HG03354 (cell line): Measurements from ENCODE around the gene NAXE.
"Not testable (repeated sequence)": the region's sequence is repeated elsewhere in the genome, so short reads cannot be mapped to it uniquely, and the experiment has no call there.

Experiments used
- ATAC-seq: cut with Tn5 transposase; IDR thresholded peaks from one replicate; pipeline ENCODE4 v1.9.1; 2021; ENCODE audit warnings: mild to moderate bottlenecking; ENCODE audit not compliant: unreplicated experiment, poor library complexity, severe bottlenecking

The NAXE gene

DNA sequence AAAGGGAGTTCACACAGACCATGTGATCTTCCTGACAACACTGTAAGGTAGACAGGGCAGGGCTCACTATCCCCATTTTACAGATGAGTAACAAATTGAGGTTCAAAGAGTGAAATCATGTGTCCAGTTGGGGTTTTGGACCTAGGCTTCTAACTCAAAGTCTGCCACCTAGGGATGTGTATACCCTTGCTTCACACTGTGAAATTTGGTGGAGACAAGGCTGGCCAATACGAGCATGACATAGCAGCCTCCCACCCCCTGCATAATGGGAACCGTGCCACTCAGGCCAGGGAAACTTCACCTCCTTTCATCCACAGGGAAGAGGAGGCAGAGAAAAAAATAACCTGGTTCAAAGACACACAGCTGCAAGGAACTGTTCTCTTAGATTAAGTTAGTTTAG lies 26.1 kb upstream of the NAXE start:
- ATAC-seq, result no peak

DNA sequence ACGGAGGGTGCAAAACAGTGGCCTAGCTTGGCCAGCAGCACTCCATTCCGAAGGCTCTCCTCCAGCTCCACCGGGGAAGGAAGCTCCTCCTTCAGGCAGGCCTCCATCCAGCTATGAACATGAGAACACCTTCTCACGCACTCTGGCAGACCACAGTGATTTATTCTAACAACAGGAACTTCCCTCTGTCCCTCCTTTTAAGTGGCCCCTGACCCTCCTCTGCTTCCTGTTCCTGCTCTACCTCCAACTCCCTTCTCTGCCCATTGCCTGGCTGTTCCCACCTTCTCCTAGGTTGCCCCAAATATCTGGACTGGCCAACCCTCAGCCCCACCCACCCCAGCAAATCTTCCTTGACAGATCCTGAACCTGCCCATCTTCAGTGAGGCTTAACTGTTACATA lies 25.1 kb upstream of the NAXE start:
- ATAC-seq, result no peak

DNA sequence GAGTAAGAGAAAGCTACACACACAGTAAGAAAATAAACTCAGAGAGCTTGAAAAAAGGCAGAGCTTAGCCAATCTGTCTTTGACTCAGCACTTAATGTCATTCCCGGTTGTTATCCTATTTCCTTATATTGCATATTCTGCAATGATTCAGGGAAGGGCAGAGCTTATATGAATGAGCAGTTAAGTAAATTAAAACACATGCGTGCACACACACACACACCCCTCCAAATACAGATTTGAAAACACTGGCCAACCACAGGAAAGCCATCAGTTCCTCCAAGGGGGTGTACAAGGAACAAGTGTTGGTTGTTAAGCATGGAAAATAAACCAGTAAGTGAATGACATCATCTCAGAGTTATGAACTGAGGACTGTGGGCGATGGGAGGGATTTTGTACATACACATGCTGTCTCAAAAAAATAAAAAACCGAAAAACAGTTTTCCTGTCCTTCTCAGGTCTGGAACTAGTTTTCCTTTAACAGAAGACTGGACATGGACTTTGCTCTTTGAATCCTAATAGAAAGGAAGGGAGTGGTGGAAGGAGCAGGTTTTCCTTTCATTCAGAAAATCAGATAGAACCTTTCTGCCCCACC lies 20.2 kb upstream of the NAXE start:
- no peak for ATAC-seq

DNA sequence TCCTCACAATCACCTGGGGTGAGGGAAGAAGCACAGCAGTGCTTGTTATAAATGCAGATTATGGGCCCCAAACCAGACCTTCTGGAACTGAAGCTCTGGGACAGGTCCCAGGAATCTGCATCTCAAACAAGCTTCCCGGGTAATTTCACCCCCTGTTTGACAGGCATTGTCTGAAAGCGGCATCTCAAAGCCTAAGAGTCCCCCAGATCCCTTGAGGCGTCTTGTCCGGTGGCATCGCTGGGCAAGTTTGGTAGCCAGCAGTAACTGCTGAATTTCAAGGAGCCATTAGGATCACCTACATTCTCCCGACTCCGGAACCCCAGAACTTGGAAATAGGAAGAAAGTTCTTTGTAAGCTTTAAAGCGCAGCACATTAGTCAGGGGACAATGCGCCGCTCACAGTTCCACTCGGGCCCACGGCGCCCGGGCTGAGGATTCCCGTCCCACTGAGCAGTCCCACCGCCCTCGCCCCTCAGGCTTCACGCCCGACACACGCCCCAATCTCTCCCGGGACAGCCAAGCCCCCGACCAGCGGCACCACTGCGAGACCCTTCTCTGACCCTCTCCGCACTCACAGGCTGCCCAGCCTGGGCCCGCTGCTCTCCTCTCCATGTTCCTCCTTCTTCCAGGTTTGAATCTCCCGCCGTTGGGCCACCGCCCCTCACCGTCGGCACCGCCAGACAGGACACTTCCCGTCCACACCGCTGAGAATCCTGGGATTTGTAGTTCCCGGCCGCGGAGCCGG lies 19.5 kb upstream of the NAXE start, which contains the start of gene IQGAP3:
Gene IQGAP3 (minus strand): TSS at position 647 of the 744 bp plus-strand sequence. CDS start 36 bp downstream, at position 611.
- ATAC-seq, result peak; percentile 71

DNA sequence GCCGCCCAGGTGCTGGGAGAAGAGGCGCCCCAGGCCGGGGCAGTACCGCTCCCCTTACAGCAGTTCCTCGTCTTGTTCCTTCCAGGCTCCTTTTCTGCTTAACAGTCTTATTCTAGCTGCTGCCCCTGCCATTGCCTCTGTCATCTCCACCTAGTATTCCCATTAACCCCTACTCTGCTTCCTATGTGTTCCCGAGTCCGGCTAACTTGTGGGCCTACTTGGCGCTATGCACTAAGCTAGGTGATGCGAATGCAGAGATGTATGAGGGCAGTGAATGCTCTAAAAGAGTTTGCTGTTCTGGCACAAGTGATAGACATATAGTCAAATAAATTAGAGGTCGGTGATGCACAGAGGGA lies 18.9 kb upstream of the NAXE start:
- no peak for ATAC-seq

DNA sequence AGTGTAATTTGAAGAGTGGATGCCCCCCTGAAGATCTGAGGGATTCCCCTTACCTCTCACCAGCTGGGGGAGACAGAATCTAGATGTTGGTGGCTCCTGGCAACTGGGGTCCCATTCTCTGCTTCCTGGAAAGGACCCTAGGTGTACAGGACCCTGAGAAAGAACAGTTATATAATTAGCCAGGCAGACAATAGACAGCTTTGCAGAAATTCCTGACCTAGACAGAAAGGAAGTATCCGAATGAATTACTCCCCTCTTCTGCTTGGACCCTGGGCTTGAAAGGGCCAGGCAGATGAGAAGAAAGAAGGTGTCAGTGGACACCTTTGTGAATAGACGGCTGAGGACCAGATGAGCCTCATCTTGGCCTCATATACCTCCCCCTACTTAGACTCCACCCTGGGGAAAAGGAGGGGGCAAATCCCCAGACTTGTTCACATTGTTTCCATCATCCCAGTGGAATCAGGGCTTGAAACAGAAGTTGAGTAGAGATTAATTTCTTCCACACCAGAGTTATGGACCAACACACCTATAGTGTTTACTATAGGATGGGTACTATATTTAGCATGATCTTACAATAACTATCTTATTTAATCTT lies 17.4 kb upstream of the NAXE start:
- no peak for ATAC-seq

DNA sequence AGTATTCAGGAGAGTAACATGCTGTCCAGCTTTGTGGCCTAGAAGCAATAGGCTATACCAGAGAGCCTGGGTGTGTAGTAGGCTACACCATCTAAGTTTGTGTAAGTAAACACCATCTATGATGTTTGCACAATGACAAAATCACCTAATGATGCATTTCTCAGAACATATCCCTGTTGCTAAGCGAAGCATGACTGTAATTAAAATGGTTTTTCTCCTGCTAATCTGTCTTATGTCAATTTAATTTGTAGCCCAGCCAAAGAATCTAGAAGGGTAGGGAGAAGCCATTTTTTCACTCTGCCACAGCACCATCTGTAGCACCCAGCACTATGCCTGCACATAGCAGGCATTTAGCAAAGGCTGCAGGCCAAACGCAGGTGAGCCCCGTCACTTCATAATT lies 14.0 kb upstream of the NAXE start:
- no peak for ATAC-seq

DNA sequence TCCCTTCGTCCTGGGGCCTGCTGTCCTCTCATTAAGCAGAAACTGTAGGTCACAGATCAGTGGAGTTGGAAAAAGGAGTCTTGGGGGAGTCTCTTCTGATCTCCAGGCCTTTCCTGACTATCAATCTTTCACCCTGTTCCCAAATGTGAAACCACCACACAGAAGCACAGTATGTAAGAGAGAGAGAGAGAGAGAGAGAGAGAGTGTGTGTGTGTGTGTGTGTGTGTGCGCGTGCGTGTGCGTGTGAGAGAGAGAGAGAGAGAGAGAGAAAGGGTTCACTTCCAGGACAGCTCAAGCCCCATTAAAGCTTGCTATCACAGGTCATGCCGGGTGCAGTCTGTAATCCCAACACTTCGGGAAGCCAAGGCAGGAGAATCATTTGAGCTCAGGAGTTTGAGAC lies 13.5 kb upstream of the NAXE start:
- no peak for ATAC-seq

DNA sequence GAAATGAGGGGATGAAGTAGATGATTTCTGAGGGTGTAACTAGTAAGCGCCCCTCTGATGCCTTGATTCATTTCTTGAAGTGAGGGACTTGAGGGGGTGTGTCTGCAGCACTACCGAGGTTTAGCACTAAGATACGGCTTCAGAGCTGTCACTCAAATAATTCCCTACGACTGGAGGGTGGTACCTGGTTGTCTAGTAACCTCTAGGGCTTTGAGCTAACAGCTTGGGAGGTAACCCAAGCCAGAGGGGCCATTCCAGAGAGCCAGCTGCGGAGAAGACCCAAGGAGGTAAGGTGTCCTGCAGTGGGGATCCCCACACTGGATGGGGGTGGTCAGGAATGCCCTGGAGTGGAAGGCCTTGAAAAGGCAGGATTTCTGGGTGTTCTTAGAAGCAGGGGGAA lies 12.1 kb upstream of the NAXE start, which contains the start of gene TTC24:
Gene TTC24 (plus strand): TSS at position 252 of the 400 bp plus-strand sequence. CDS start 1,642 bp downstream, outside the sequence.
- no peak for ATAC-seq

DNA sequence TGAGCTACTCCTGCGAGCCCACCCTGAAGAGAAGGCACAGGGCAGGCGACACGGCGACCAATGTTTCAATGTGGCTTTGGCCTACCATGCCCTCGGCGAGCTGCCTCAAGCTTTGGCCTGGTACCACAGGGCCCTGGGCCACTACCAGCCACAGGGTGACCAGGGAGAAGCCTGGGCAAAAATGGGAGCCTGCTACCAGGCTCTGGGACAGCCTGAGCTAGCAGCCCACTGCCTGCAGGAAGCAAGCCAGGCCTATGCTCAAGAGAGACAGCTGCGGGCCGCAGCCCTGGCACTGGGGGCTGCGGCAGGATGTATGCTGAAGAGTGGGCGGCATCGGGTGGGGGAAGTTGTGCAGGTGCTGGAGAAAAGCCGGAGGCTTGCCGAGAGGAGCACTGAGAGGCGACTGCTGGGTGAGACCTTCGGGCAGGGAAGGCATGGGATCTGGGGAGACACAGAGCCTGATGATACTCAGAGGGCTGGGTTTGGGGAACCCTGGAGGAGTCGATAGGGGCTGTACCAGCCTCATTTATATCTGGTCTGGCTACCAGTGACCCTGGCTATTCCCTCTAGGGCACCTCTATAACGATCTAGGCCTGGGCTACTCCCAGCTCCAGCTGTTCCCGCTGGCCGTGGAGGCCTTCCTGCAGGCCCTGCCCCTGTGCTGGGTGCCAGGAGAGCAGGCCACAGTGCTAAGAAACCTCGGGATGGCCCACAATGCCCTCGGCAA lies 9.8 kb upstream of the NAXE start:
- ATAC-seq, result no peak

DNA sequence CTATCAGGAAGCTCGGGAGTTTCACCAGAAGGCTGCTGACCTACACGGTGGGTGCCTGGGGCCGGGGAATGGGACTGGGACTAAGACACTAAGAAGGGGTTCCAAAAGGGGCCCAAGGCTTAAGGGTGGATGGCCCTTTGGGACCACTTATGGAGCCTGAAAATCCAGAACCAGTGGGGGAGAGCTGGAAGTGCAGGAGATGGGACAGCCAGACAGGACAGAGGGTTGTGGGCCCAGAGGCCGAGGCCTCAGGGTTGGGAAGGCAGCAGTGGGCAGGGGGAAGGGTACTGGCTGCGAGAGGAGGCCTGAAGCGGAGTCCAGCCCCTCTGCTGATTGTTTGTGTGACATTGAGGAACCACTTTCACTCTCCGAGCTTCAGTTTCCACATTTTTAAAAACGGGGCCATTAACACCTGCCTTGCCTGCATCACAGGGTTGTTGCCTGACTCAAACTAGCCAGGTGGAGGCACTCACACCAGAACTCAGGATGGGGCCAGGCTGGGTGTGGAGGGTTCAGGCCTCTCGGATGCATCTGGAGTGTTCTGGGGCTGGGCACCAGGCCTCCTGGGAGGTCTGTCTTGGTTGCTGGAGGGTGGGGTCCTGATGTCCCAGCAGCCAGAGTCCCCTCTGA lies 9.1 kb upstream of the NAXE start:
- no peak for ATAC-seq

DNA sequence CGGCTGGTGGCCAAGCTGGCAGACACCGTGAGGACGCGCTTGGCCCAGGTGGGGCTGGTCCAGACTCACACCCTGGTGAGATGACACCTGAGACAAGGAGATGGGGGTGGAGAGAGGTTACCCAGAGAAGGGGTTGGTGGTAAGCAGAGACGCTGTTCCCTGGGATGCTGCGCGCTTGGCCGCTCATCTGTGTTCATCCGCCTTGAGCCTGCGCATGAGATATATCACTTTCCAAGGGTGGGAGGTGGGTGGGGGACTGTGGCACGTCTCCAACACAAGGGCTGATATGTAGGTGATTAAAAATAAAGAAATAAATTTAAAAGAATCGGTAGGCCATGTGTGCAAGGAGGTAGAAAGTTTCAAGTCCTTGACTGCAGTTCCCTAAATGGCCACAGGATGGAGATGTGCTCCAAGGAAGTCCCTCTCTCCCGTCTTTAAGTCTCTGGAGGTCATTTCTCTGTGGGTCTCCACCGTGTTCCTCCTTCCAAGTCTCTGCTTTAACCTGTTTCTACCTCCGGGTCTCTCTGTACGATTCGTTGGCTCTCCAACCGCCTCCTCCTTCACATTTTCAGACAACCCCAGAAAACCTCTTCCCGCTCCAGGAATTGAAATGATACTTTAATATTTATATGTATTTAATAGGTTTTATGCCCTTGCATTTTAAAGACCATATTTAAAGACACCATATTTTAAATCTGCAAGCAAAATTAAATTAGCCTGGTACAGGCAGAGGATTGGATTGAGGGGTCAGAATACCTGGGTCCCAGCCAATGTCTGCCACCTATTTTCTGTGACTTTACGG lies 7.6 kb upstream of the NAXE start:
- no peak for ATAC-seq

DNA sequence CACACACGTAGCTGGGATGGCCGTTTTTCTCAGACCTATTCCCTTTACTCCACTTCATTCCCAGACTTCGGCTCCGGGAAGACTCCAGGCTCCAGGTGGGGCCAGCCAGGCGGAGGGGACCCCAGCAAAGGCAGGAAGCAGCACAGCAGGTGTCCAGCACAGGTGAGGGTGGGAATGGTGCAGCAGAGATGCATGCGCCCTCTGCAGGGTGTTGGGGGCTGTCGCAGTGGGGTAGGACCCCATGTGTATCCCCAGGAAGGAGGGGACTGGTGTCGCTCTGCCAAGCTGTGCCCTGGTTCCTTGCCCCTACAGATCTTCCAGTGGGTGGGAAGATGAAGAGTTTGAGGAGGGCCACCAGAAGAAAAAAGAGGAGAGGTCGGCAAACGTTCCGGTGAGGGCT lies 6.8 kb upstream of the NAXE start:
- no peak for ATAC-seq

DNA sequence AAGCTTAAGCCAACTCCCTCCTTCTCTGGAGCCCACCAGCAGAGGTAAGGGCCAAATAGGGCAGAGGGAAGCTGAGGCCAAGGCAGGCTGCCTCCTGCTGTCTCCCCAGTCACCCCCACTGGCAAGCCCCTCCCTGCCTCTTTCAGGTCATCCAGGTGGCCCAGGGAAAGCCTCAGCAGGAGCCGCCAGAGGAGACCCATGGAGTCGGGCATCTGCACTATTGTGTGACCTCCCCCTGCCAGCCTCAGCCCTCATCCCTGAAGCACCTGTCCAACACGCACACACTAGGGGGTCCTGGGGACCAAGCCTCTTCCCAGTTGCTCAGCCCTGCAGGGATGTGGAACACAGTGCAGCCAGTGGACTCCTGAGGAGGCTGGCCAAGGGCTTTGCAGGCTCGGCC lies 5.3 kb upstream of the NAXE start:
- no peak for ATAC-seq

DNA sequence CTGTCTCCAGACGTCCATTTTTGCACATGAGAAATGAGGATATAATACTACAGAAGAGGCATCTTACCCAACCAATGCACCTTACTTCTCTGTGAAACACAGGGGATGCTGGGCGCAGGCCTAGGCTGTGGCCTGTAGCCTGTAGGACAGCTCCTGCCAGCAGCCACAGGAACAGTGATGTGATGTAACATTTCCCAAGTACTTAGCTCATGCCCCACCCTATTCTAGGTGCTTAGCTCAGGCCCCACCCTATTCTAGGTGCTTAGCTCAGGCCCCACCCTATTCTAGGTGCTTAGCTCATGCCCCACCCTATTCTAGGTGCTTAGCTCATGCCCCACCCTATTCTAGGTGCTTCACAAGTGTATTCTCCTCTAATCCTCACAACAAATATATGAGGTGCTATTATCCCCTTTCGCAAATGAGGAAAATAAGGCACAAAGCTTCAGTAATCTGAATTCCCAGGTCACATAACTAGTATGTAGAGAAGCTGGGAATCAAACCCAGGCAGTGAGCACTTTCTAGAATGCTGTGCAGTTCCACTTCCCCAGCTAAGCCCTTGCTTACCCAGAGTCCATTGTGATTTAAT lies 4.6 kb upstream of the NAXE start:
- no peak for ATAC-seq

DNA sequence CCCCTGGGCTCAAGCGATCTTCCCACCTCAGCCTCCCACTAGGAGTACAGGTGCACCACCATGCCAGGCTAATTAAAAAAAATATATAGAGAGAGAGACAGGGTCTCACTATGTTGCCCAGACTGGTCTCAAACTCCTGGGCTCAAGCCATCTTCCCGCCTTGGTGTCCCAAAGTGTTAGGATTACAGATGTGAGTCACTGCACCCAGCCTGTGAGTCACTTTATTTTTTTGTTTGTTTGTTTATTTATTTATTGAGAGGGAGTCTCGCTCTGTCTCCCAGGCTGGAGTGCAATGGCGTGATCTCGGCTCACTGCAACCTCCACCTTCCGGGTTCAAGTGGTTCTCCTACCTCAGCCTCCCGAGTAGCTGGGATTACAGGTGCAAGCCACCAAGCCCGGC lies 3.6 kb upstream of the NAXE start:
- not testable (repeated sequence) for ATAC-seq

DNA sequence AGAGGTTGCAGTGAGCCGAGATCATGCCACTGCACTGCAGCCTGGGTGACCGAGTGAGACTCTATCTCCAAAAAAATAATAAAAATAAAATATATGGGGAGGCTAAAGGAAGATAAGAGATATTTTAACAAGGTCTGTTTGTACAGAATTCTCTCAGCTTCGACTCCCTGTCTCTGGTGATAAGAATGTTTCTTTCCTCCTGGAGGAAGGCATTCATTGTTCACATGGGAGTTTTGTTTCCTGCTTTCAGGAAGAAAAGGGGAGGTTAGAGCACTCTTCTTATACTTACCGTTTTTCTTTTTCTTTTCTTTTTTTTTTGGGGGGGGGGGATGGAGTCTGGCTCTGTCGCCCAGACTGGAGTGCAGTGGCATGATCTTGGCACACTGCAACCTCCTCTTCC lies 2.0 kb upstream of the NAXE start:
- ATAC-seq, result no peak

DNA sequence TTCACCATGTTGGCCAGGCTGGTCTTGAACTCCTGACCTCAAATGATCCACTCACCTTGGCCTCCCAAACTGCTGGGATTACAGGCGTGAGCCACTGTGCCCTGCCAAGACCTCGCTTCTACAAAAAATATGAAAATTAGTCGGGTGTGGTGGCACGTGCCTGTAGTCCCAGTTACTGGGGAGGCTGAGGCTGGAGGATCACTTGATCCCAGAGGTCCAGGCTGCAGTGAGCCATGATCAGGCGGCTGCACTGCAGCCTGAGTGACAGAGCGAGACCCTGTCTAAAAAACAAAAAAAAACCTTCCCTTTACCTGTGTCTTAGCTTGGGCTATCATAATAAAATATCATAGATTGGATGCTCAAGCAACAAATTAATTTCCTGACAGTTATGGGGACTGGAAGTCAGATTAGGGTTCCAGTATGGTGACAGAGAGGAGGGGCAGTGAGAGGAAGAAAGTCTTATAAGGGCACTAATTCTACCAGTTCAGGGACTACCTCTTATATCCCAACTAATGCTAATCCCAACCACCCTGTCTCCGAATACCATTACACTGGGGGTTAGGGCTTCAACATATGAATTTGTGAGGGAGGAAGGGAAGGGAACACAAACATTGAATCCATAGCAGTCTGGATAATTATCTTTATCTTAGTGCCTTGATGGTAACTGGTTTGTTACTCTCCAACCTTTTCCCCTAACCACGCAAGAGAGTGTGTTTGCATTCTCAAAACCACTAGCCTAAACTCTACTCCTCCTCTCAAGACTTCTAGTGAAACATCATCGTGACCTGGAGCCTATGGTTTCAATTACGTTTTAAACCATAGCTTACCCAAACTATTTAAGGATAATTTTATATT lies 1.0 kb upstream of the NAXE start:
- no peak for ATAC-seq
